ENCODE measurements around the gene DCC. TPM values are rescaled to one million over a fixed set of nuclear protein-coding genes. Genes with fewer than 3 reads are reported as not detected.

Gene DCC
- polyA plus RNA-seq, 2 of the 4 experiments (the other 2 are of a cell fraction) = 0.12 TPM; not detected in 1

DNA sequence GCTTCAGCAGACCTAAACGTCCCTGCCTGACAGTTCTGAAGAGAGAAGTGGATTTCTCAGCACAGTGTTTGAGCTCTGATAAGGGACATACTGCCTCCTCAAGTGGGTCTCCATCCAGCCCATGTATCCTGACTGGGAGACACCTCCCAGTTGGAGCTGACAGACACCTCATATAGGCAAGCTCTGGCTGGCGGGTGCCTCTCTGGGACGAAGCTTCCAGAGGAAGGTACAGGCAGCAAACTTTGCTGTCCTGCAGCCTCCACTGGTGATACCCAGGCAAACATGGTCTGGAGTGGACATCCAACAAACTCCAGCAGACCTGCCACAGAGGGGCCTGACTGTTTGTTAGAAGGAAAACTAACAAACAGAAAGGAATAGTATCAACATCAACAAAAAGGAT lies 1156.0 kb downstream of the DCC start:
- no peak overlapping the region for H3K4me2 ChIP-seq
- ATAC-seq (no peak), DNase-seq (ENCODE audit: low read depth in 1 of 2, low spot score in 1 of 2) (no peak), FAIRE-seq (no peak)
- ChIA-PET CTCF (no interaction called here), POLR2A (no interaction called here)
- H3K4me3 ChIP-seq = no peak overlapping the region
- no peaks in the 10 kb centered on the region for H3K4me1 ChIP-seq
- TF ChIP-seq EHMT2 (IDR thresholded peaks at IDR 0.05; ENCODE audit: low read depth) = no peak
- no peak overlapping the region for H3K27ac ChIP-seq
- no peaks in the 10 kb centered on the region for H3K9me3 ChIP-seq
- no CpG with 5 or more reads among the region's 3 CpGs for WGBS (ENCODE audit: missing lambda C conversion rate)

DNA sequence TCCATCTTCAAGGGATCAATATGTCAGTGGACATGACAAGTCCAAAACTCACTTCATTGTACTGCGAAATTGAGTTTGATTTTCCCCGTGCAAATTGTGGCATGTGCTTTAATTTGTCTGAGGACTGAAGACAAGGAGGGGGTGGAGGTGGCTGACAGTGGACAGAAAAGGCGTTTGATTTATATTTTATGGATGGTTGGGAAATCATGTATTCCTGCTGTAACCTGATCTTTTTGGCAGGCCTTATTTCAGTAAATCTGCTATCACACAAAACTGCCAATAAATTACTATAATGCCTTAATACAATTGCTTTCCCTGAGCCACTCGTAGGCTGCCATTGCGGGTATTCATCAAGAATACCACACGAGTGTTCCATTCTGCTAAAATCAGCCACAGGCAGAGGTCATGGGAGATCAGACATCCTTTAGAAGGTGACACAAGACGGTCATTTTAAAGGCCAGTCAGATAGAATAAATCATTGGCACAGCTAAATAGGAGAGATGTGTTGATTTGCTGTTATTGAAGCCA lies 1164.0 kb downstream of the DCC start:
- Histone ChIP-seq H3K4me2 (no peak overlapping the region), H3K4me1 (no peaks in the 10 kb centered on the region), H3K27ac (no peak overlapping the region), H3K4me3 (no peak overlapping the region), H3K9me3 (no peaks in the 10 kb centered on the region)
- ChIA-PET CTCF (no interaction called here), POLR2A (no interaction called here)
- ATAC-seq = no peak
- no peak for FAIRE-seq
- WGBS (ENCODE audit: missing lambda C conversion rate) = 5% methylated on average over 7 of the region's 7 CpGs
- no peak for DNase-seq (ENCODE audit: low read depth in 1 of 2, low spot score in 1 of 2)
- TF ChIP-seq CBX8 (IDR thresholded peaks at IDR 0.05) = no peak
- TF ChIP-seq RAD21 (conservative IDR thresholded peaks at IDR 0.05 in 1 of 2, IDR thresholded peaks at IDR 0.05 in 1 of 2) = no peak
- no peak for TF ChIP-seq PHF8 (IDR thresholded peaks at IDR 0.05; ENCODE audit: borderline replicate concordance, low read depth)
- TF ChIP-seq HOXB5 (CRISPR knock-in tag; IDR thresholded peaks at IDR 0.05) = no peak
- TF ChIP-seq, protein P1, sequence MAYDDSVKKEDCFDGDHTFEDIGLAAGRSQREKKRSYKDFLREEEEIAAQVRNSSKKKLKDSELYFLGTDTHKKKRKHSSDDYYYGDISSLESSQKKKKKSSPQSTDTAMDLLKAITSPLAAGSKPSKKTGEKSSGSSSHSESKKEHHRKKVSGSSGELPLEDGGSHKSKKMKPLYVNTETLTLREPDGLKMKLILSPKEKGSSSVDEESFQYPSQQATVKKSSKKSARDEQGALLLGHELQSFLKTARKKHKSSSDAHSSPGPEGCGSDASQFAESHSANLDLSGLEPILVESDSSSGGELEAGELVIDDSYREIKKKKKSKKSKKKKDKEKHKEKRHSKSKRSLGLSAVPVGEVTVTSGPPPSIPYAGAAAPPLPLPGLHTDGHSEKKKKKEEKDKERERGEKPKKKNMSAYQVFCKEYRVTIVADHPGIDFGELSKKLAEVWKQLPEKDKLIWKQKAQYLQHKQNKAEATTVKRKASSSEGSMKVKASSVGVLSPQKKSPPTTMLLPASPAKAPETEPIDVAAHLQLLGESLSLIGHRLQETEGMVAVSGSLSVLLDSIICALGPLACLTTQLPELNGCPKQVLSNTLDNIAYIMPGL (CRISPR knock-in tag; IDR thresholded peaks at IDR 0.05; ENCODE audit: borderline replicate concordance) = no peak
- TF ChIP-seq, protein P2, sequence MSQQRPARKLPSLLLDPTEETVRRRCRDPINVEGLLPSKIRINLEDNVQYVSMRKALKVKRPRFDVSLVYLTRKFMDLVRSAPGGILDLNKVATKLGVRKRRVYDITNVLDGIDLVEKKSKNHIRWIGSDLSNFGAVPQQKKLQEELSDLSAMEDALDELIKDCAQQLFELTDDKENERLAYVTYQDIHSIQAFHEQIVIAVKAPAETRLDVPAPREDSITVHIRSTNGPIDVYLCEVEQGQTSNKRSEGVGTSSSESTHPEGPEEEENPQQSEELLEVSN (IDR thresholded peaks at IDR 0.05; ENCODE audit: borderline replicate concordance, low read depth) = no peak
- TF ChIP-seq, protein P3, sequence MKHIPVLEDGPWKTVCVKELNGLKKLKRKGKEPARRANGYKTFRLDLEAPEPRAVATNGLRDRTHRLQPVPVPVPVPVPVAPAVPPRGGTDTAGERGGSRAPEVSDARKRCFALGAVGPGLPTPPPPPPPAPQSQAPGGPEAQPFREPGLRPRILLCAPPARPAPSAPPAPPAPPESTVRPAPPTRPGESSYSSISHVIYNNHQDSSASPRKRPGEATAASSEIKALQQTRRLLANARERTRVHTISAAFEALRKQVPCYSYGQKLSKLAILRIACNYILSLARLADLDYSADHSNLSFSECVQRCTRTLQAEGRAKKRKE (CRISPR knock-in tag; IDR thresholded peaks at IDR 0.05; ENCODE audit: low read depth) = no peak
- TF ChIP-seq MAFK (IDR thresholded peaks at IDR 0.05; ENCODE audit: partially characterized antibody) = no peak
- TF ChIP-seq, protein P4, sequence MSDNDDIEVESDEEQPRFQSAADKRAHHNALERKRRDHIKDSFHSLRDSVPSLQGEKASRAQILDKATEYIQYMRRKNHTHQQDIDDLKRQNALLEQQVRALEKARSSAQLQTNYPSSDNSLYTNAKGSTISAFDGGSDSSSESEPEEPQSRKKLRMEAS (IDR thresholded peaks at IDR 0.05) = no peak
- TF ChIP-seq FOSB (CRISPR knock-in tag; IDR thresholded peaks at IDR 0.05) = no peak
- TF ChIP-seq NPAS2 (CRISPR knock-in tag; IDR thresholded peaks at IDR 0.05; ENCODE audit: borderline replicate concordance) = no peak

DNA sequence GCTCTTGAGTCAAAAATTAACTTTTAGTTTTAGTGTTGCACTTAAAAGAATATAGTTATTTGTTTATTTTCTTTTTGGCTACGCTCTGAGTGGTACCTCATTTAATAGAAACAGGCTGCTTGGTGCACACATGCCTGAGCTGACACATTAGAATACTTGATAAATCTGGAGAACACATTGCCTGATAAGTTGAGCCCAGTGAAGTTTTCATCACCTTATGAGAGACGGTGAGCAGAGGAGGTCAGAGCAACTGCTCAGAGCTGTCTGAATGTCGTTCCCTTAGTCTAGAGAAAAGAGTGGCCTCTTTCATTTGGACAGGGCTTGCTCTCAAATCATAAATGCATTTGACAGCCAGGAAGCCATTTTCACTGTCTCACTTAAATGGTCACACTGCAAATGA lies 1168.5 kb downstream of the DCC start:
- no peak overlapping the region for H3K4me3 ChIP-seq
- H3K4me2 ChIP-seq = no peak overlapping the region
- H3K4me1 ChIP-seq = no peaks in the 10 kb centered on the region
- no peaks in the 10 kb centered on the region for H3K9me3 ChIP-seq
- CTCF ChIA-PET = no interaction called here
- POLR2A ChIA-PET = no interaction called here
- no peak for ATAC-seq
- no peak for TF ChIP-seq TFCP2L1 (CRISPR knock-in tag; IDR thresholded peaks at IDR 0.05)
- no peak for TF ChIP-seq CBX8 (IDR thresholded peaks at IDR 0.05)
- TF ChIP-seq, protein P2 (IDR thresholded peaks at IDR 0.05; ENCODE audit: borderline replicate concordance, low read depth) = no peak
- TF ChIP-seq, protein P1 (CRISPR knock-in tag; IDR thresholded peaks at IDR 0.05; ENCODE audit: borderline replicate concordance) = no peak
- no peak for TF ChIP-seq MYC (IDR thresholded peaks at IDR 0.05; ENCODE audit: borderline replicate concordance, low read length)
- TF ChIP-seq KDM5A (IDR thresholded peaks at IDR 0.05) = no peak
- no peak for TF ChIP-seq EHMT2 (IDR thresholded peaks at IDR 0.05; ENCODE audit: low read depth)
- TF ChIP-seq ZNF302 (CRISPR knock-in tag; IDR thresholded peaks at IDR 0.05) = no peak
- TF ChIP-seq EP300 (IDR thresholded peaks at IDR 0.05) = no peak
- TF ChIP-seq, protein P5, sequence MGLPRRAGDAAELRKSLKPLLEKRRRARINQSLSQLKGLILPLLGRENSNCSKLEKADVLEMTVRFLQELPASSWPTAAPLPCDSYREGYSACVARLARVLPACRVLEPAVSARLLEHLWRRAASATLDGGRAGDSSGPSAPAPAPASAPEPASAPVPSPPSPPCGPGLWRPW (IDR thresholded peaks at IDR 0.05) = no peak
- no peak for TF ChIP-seq SMC3 (IDR thresholded peaks at IDR 0.05)
- TF ChIP-seq RCOR1 (IDR thresholded peaks at IDR 0.05; ENCODE audit: low read depth, low read length) = no peak
- no peak for TF ChIP-seq ZC3H11A (IDR thresholded peaks at IDR 0.05)
- TF ChIP-seq, protein P6, sequence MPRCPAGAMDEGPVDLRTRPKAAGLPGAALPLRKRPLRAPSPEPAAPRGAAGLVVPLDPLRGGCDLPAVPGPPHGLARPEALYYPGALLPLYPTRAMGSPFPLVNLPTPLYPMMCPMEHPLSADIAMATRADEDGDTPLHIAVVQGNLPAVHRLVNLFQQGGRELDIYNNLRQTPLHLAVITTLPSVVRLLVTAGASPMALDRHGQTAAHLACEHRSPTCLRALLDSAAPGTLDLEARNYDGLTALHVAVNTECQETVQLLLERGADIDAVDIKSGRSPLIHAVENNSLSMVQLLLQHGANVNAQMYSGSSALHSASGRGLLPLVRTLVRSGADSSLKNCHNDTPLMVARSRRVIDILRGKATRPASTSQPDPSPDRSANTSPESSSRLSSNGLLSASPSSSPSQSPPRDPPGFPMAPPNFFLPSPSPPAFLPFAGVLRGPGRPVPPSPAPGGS (IDR thresholded peaks at IDR 0.05) = no peak
- TF ChIP-seq HOXB5 (CRISPR knock-in tag; IDR thresholded peaks at IDR 0.05) = no peak
- TF ChIP-seq ZSCAN20 (CRISPR knock-in tag; IDR thresholded peaks at IDR 0.05) = no peak
- TF ChIP-seq MAZ (IDR thresholded peaks at IDR 0.05; ENCODE audit: borderline replicate concordance, low read depth, low read length) = no peak
- no peak for TF ChIP-seq NR3C1 (IDR thresholded peaks at IDR 0.05)
- FAIRE-seq = no peak
- no peak for DNase-seq (ENCODE audit: low read depth in 1 of 2, low spot score in 1 of 2)
- H3K27ac ChIP-seq = no peak overlapping the region
- WGBS (ENCODE audit: missing lambda C conversion rate) = 14% methylated on average over 3 of the region's 3 CpGs

Data from A549 (cell line).